Natural killer cell (primary cell): ENCODE results near the gene SLC16A13. TPM values are rescaled to one million over a fixed set of nuclear protein-coding genes. Genes with fewer than 3 reads are reported as not detected.

ENCODE experiments used
- ATAC-seq, 3 donors: fragments of 150-1000 bp in 2 of 3; fragments of 200-7000 bp in 1 of 3; cut with Tn5 transposase; 1 replicate in 1 of 3; 2 replicates in 2 of 3; pipeline ENCODE4 v1.10.0; 2021; ENCODE audit warnings: mild to moderate bottlenecking in 2 of 3, moderate library complexity in 2 of 3
- DNase-seq, 2 donors: peaks; one replicate each; pipeline versions ENCODE4 v3.0.0 to v3.0.0-alpha.2; 2013 to 2021; ENCODE audit warnings: mixed read lengths in 1 of 2
- H3K27ac ChIP-seq: one replicate; pipeline ENCODE4 v1.5.1; 2013; ENCODE audit warnings: mild to moderate bottlenecking, low read length
- H3K27me3 ChIP-seq: one replicate; pipeline ENCODE4 v1.6.1; 2013; ENCODE audit warnings: low read length; ENCODE audit not compliant: control insufficient read depth, insufficient read depth
- H3K36me3 ChIP-seq: one replicate; pipeline ENCODE4 v1.6.1; 2013; ENCODE audit warnings: low read length; ENCODE audit not compliant: control insufficient read depth, insufficient read depth
- H3K4me1 ChIP-seq: one replicate; pipeline ENCODE4 v1.6.1; 2013; ENCODE audit warnings: low read length; ENCODE audit not compliant: control insufficient read depth, insufficient read depth
- H3K4me3 ChIP-seq: one replicate; pipeline ENCODE4 v1.5.1; 2013; ENCODE audit warnings: low read length
- H3K9me3 ChIP-seq: one replicate; pipeline ENCODE4 v1.6.1; 2013; ENCODE audit warnings: low read length; ENCODE audit not compliant: control insufficient read depth, insufficient read depth
- H3K27ac Mint-ChIP-seq, 2 donors: one replicate each; pipeline ENCODE4 v1.8.0; 2022; ENCODE audit warnings: mild to moderate bottlenecking in 2 of 2, mixed read lengths in 2 of 2, moderate library complexity in 1 of 2
- H3K27me3 Mint-ChIP-seq, 2 donors: one replicate each; pipeline ENCODE4 v1.8.0; 2022; ENCODE audit warnings: low read depth in 2 of 2, mixed read lengths in 2 of 2
- H3K36me3 Mint-ChIP-seq: one replicate; pipeline ENCODE4 v1.8.0; 2022; ENCODE audit warnings: mixed read lengths
- H3K4me1 Mint-ChIP-seq, 2 donors: one replicate each; pipeline ENCODE4 v1.8.0; 2022; ENCODE audit warnings: mixed read lengths in 2 of 2
- H3K4me3 Mint-ChIP-seq: one replicate; pipeline ENCODE4 v1.8.0; 2022; ENCODE audit warnings: mild to moderate bottlenecking, moderate library complexity, mixed read lengths
- H3K9me3 Mint-ChIP-seq, 2 donors: one replicate each; pipeline ENCODE4 v1.8.0; 2022; ENCODE audit warnings: mixed read lengths in 2 of 2
- WGBS: methylation state at CpG from one replicate; pipeline ENCODE4 v1.1.7; 2013; ENCODE audit warnings: missing lambda C conversion rate; ENCODE audit not compliant: insufficient coverage; 5-methylcytosine and 5-hydroxymethylcytosine counted together
- intact Hi-C: fragments of 100-400 bp; cut with micrococcal nuclease; formaldehyde crosslinking; loops from one replicate; pipeline ENCODE4 v1.14.2; 2022
- total RNA-seq, 4 donors: library from RNA; stranded (reverse); fragments of 120-200 nt in 1 of 4; gene quantifications; one replicate each; pipeline versions ENCODE4 v1.2.3 to v1.2.4, GENCODE V29; 2013 to 2022
- TF ChIP-seq, protein P1 (sequence below): fragments of 200-600 bp; IDR thresholded peaks from one replicate; pipeline ENCODE4 v1.8.0; 2022; ENCODE audit warnings: antibody characterized with exemption

Gene SLC16A13
- total RNA-seq, 3 donors from 2014 or later (not counting 1 experiment from before 2014, with no cell fraction given), result 4.8 to 7.0 (median 6.0) TPM

DNA sequence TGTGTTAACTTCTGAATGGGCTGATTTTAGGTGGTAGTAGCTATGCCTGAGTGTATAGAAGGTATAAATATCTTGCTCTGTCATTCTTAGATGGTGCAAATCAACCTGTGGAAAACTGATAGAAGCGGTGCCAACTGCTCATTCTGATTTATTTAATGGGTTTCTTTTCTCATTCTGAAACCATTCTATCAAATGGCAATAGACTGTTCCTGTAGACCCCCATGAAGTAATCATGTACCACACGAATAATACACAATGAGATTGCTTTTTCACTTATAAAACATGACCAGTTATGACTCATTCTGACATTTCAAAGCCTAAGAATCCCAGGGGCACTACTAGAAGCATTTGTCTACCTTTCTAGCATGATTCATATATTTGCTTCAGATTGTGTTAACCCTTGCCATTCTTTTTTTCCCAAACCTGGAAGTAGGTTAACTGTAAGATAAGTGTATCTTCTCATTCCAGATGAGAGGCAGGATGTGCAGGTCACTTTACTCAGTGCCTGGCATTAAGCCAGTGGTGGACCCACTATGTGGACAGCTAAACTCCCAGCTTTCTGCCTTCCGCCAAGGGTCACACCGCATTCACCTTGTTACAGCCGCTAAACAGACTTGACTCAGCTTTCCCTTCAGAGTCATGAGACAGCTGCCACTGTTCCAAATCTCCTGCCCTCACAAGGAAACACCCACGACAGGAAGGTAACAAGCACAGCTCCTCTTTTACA lies 24.5 kb downstream of the SLC16A13 start:
- intact Hi-C loops, result no loop called here
- 63% methylated on average over 6 of the region's 6 CpGs for WGBS
- Mint-ChIP-seq H3K27ac (no peak overlapping the region), H3K9me3 (no peaks in the 10 kb centered on the region), H3K36me3 (no peaks in the 10 kb centered on the region), H3K4me1 (peaks cover 0 to 3% of the 10 kb centered on the region in 2 donors), H3K27me3 (peaks cover 8 to 11% of the 10 kb centered on the region in 2 donors), H3K4me3 (no peak overlapping the region)
- H3K27me3 ChIP-seq, result no peaks in the 10 kb centered on the region
- no peak overlapping the region for H3K27ac ChIP-seq
- H3K4me1 ChIP-seq, result no peaks in the 10 kb centered on the region
- TF ChIP-seq, protein P1, sequence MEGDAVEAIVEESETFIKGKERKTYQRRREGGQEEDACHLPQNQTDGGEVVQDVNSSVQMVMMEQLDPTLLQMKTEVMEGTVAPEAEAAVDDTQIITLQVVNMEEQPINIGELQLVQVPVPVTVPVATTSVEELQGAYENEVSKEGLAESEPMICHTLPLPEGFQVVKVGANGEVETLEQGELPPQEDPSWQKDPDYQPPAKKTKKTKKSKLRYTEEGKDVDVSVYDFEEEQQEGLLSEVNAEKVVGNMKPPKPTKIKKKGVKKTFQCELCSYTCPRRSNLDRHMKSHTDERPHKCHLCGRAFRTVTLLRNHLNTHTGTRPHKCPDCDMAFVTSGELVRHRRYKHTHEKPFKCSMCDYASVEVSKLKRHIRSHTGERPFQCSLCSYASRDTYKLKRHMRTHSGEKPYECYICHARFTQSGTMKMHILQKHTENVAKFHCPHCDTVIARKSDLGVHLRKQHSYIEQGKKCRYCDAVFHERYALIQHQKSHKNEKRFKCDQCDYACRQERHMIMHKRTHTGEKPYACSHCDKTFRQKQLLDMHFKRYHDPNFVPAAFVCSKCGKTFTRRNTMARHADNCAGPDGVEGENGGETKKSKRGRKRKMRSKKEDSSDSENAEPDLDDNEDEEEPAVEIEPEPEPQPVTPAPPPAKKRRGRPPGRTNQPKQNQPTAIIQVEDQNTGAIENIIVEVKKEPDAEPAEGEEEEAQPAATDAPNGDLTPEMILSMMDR, result no peak
- DNase-seq (no peak), ATAC-seq (no peak)
- no peaks in the 10 kb centered on the region for H3K36me3 ChIP-seq
- no peaks in the 10 kb centered on the region for H3K9me3 ChIP-seq
- no peak overlapping the region for H3K4me3 ChIP-seq

DNA sequence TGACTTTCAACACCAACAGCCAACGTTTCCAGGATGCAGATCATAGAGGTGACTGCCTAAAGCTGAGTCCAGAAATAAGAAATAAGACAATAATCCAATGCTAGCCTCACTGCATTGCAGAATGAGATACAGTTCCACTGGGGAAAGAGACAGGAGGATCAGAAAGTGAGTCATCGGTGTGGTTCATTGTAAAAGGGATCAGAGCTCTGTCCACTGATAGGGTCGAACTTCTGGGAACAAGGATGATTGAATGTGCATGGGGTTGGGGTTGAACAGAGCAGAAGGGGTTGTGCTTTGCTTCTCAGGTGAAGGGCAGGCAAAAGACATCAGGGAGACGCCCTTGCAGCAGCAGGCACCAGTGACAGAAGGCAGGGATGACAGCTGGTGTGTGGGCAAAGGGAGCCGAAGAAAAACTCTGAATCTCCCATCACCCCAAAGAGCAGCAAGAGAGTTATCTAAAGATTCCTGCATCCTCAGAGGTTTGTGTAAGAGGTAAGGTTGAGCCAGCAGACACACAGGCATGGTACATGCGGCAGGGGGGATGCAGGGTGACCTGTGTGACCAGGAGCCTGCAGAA lies 27.8 kb downstream of the SLC16A13 start:
- intact Hi-C loops, result no loop called here

DNA sequence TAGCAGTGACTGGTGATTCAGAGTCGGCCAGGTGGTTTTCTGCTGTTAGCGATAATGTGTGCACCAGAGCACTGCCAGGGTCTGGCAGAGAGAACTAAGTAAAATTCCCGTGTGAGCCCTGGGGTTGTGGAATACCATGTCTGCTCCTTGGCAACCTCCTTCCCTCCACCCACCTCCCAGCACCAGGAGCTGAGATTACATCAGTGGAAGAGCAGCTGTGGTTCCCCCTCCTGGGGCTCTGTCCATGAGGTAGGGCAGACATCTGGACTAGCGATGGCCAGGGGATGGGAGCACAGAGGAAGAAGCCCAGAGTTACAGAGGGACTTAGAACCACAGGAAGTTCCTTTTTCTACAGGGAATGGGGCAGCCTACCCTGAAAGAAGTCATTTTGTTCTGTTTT lies 28.4 kb downstream of the SLC16A13 start:
- H3K36me3 ChIP-seq, result no peaks in the 10 kb centered on the region
- Mint-ChIP-seq H3K4me1 (peaks cover 0 to under 1% of the 10 kb centered on the region in 2 donors), H3K27me3 (peaks cover under 1 to 7% of the 10 kb centered on the region in 2 donors), H3K4me3 (no peak overlapping the region), H3K27ac (no peak overlapping the region), H3K9me3 (peaks cover 8% of the 10 kb centered on the region in 2 donors), H3K36me3 (peaks cover 12% of the 10 kb centered on the region)
- DNase-seq (no peak), ATAC-seq (no peak)
- 87% methylated on average over 4 of the region's 4 CpGs for WGBS
- H3K9me3 ChIP-seq, result peaks cover 13% of the 10 kb centered on the region
- H3K27me3 ChIP-seq, result no peaks in the 10 kb centered on the region
- no peaks in the 10 kb centered on the region for H3K4me1 ChIP-seq
- TF ChIP-seq, protein P1, result no peak
- no peak overlapping the region for H3K27ac ChIP-seq
- H3K4me3 ChIP-seq, result no peak overlapping the region
- intact Hi-C loops, result no loop called here

More for the DNA sequence above, 27.8 kb downstream of the SLC16A13 start:
- no peak overlapping the region for H3K27ac Mint-ChIP-seq
- H3K4me3 Mint-ChIP-seq, result no peak overlapping the region
- Histone ChIP-seq H3K27ac (no peak overlapping the region), H3K4me3 (no peak overlapping the region), H3K4me1 (no peaks in the 10 kb centered on the region), H3K27me3 (no peaks in the 10 kb centered on the region), H3K9me3 (peaks cover 12% of the 10 kb centered on the region), H3K36me3 (no peaks in the 10 kb centered on the region)
- H3K36me3 Mint-ChIP-seq, result peaks cover 7% of the 10 kb centered on the region
- DNase-seq (no peak), ATAC-seq (no peak)
- peaks cover 5% of the 10 kb centered on the region in 2 donors for H3K9me3 Mint-ChIP-seq
- WGBS, result 80% methylated on average over 5 of the region's 6 CpGs
- H3K4me1 Mint-ChIP-seq, result peaks cover 0 to 3% of the 10 kb centered on the region in 2 donors
- H3K27me3 Mint-ChIP-seq, result peaks cover 7 to 11% of the 10 kb centered on the region in 2 donors
- TF ChIP-seq, protein P1, result no peak
